GM18870 (cell line): ENCODE results near the gene RPL7A.
"Not testable (repeated sequence)": the region's sequence is repeated elsewhere in the genome, so short reads cannot be mapped to it uniquely, and the experiment has no call there.

Source experiments
- ATAC-seq: cut with Tn5 transposase; IDR thresholded peaks from one replicate; pipeline ENCODE4 v1.9.1; 2021; ENCODE audit warnings: moderate library complexity; ENCODE audit not compliant: unreplicated experiment

RPL7A gene

DNA sequence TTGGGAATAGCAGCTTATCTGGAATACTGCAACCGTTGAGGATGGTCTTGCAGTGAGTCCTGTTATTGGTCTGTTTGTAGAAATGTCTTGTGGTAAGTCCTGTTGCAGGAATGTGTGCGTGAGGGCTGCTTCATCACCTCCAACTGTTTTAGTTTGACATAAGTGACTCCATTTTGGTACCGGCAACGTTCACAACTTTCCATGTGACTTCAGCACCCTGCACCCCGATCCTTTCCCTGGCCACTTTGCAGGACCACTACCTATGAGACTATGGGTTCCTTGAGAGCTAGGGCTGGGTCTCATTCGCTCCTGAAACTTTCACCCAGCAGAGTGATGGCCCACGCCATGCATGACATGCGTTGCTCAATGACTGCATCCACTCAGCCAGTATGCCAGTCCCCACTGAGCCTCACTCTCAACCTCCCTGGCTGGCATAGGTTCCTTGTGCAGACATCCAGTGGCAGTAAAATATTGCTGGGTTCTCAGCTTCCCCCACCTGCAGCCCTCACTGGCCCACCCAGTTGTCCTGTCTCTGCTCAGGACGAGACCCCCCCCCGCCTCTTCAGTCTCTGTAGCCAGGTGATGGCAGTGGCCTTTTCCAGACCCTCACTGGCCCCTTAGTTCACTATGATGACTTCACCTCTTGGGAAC lies 20.1 kb upstream of the RPL7A start:
- no peak for ATAC-seq

DNA sequence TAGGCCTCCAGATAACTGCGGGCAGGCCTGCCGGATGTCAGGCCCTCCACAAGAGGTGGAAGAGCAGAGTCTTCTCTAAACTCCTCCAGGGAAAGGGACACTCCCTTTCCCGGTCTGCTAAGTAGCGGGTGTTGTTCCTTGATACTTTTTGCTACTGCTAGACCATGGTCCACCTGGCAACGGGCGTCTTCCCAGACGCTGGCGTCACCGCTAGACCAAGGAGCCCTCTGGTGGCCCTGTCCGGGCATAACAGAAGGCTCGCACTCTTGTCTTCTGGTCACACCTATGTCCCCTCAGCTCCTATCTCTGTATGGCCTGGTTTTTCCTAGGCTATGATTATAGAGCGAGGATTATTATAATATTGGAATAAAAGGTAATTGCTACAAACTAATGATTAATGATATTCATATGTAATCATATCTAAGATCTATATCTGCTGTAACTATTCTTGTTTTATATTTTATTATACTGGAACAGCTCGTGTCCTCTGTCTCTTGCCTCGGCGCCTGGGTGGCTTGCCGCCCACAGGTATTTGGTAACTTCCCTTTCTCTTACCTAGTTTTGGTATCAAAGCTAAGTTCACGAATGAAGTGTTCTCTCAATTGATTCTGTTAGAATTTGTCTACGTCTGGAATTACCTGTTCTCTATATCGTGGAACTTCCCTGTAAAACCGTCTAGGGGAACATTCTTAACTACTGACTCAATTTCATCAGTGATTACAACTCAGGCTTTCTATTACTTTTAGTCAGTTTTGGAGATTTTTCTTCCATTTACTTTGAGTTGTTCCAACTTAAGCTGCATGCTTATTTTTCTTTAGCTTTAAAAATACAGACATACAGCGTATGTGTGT lies 18.5 kb upstream of the RPL7A start:
- ATAC-seq = not testable (repeated sequence)

DNA sequence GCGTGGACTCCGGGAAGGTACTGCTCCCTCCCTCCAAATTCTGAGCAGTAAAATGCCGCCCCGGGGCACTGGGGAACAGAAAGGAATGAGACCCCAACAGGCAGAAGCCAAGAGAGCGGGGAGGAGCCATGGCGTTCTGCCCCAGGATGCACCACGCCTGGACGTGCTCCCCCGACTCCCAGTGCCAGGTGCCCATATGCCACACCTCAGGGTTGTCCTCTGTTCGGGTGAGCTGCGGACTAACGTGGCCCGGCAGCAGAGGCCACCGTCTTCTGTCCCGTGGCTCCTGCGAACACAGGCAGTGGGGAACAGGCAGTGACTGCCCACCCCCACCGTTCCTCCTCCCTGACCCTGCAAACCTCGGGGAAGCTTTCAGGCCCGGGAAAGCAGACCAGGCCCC lies 16.8 kb upstream of the RPL7A start:
- no peak for ATAC-seq

DNA sequence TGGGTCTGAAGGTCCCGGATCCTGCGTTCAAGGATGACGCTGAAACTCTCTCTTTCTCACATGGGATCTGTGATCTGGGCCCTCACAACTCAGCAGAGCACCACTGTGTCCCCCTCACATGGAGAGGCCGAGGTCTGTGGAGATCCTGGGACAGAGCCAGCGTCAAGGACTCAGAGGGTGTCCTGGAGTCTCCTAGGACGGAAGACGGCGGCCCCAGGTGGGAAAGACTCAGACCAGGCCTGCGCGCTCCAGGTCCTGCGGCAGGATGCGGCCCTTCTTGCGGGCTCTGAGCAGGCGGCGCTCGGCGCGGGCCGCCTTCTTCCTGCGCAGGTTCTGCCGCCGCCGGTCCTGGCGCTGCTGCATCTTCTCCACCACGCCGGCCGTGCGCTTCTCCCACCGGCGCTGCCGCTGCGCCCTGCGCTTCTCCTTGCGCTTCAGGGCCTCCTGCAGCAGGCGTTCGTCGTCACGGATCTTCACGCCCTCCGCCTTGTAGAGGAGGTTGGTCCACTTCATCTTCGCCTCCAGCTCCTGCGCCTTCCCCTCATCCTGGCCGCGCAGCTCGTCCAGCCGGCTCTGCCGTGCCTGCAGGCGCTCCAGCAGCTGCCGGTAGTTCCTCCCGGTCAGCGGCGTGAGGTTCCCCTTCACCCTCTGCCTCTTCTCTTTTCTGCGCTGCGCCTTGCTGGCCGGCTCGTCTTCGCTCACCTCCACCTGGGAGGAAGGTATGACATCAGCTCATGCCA lies 16.2 kb upstream of the RPL7A start:
- ATAC-seq = no peak

DNA sequence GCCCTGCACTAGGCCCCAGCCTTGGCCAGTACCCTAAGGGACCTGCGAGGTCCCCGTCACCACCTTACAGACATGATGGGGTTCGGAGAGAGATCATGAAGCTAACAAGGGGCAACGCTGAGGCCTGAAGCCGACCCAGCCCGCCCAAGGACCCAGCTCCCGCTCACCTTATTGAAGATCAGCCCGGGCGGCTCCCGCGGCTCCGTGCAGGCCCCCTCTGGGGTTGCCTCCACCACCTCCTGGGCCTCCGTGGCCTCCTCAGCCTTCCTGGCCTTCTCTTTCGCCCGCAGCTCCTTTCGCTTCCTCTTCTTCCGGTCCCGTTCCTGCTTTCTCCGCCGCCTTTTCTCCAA lies 15.7 kb upstream of the RPL7A start:
- ATAC-seq = no peak

DNA sequence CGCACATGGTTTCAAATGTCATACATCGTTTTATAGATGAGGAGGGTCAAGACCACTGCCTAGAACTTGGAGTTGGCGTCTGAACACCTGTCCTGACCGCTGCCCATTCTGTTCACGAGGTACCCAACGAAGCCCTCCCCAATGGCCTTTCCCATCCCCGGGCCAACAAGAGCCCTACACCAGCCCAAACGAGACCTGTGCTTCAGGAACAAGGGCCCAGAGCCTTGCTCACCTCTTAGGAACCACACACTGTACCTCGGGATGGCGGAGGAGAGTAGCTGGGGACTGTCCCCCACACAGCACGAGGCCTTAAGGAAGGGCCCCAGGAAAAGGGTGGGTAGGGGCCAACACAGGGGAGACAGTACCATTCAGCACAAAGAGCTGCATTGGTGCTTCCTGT lies 15.0 kb upstream of the RPL7A start:
- no peak for ATAC-seq

DNA sequence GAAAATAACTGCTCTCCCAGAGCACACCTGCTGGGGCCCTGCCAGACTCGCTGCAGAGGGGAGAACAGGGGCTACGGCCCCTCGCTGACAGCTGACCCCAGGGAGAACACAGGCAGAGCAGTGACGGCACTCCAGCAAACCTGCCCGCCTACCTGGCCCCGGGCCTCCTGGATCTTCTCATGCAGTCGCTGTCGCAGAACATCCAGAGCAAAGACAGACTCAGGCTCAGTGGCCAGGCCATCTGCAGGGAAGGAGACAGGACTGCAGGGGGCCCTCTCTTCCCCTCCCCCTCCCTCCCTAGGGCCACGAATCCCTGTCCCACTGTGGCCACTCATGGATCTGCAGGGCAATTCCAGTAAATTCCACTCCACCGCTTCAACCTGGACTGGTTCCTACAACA lies 14.5 kb upstream of the RPL7A start:
- no peak for ATAC-seq

DNA sequence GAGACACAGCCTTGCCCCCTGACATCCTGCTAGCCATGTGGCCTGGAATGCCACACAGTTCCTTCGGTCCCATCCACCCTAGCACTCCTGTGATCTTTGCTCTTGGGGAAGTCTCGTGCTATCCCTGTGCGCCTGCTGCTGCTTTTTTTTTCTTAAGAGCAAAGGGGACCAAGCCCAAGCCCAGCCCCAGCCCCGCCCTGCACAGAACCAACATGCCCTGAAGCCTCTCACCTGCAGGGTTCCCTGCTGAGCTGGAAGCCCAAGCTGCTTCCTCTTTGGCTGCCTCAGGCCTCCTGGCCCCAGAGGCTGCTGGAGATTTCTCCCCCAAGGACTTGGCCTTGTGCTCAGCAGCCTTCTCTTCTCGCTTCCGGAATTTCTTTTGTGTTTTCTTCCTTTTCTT lies 13.9 kb upstream of the RPL7A start:
- no peak for ATAC-seq

DNA sequence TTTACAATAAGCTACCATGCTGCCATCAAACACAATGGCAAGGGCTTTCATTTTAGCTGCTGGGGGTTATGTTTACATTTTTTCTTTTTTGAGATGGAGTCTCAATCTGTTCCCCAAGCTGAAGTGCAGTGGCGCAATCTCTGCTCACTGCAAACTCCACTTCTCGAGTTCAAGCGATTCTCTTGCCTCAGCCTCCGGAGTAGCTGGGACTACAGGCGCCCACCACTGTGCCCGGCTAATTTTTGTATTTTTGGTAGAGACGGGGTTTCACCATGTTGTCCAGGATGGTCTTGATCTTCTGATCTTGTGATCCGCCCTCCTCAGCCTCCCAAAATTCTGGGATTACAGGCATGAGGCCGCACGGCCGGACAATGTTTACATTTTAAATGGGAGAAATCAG lies 13.1 kb upstream of the RPL7A start:
- ATAC-seq = not testable (repeated sequence)

DNA sequence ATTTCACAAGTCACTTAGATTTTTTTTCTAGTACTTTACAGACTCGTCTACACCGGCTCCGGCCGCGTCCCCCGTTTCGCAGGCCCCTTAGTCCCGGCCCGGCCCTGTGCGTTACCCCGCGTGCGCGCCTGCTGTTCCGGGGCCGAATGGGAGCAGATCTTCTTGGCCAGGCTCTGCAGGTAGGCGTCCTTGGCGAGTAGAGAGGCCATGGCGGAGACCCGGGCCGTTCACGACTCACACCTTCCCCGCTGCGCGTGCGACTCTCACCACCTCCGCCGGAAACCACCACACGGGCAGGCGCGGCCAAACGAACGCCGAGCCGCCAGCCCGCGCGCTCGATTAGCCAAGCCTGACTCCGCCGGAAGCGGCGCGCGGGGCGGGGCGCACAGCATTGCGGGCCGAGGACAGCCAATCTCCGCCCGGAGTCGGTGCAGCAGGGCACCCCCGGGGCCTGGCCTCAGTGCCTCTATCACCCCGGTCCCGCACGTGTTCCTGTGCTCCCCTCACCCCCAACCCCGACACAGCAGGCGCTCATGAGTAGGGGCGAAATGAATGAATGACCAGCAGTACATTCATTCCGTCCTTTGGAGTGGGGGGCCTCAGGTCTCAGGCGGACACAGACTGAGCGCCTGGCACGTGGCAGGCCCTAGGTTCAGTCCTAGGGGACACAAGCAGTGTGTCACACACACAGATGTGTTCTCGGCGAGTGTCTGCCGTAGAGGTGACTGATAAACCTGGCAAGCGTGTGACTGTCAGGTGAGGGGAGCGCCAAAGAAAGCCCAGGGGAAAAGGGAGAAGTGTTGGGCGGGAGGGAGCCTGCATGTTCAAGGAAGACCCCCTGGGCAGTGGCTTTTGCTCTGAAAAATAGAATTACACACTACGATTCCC lies 11.8 kb upstream of the RPL7A start, which contains the start of gene SURF6:
TSS of gene SURF6 (minus strand) at position 265 of the 888 bp plus-strand sequence. CDS start at position 209, 56 bp downstream.
- no peak for ATAC-seq

DNA sequence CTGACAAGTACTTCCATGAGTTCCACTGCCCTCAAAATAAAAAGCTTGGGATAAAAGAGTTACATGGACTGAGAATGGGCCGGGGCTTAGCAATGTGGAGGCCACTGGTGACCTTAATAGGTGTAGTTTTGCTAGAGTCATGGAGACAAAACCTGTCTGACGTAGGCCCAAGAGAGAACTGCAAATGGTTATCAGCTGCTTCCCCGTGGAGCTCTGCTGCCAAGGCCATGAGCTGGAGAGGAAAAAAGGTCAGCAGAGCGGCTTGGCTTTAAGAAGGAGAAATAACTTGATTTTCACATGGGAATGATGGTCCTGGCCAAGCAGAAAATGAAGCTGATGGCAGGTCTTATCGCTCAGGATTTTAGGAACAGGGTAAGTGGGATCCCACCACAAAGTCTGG lies 8.4 kb upstream of the RPL7A start:
- no peak for ATAC-seq

DNA sequence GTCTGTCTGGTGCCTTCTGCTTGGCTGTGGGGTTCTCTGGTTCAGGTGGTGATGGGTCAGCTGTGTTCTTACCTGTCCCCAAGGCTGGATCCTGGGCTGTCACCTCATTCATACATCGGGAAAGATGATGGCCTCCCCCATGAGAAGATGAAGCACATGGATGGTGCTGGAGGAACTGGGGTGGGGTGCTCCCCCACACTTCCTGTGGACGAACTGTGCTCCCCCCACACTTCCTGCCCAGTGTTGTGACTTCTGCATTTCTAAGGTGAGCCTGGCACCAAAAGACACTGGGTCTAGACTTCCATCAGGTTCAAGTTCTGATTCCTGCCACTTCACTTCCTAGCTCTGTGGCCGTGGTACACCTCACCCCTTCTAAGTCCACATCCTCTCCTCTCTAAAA lies 7.8 kb upstream of the RPL7A start:
- ATAC-seq = no peak

DNA sequence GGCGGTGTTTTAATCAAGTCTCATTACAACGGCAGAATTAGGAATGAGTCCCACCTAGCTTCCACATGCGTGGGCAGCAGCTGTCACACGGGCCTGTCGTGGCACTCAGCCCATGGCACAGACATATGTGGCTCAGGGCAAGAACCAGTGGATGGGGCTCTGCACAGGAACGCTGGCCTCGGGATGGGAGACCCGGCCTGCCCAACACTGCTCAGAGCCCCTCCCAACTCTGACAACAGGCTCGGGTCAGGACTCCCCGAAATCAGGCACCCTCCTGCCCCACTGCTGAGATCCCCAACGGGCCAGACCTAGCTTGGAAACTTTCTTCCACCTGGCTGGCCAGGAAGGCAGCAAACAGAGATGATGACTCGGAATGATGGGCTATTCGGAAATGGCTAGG lies 7.1 kb upstream of the RPL7A start:
- no peak for ATAC-seq

DNA sequence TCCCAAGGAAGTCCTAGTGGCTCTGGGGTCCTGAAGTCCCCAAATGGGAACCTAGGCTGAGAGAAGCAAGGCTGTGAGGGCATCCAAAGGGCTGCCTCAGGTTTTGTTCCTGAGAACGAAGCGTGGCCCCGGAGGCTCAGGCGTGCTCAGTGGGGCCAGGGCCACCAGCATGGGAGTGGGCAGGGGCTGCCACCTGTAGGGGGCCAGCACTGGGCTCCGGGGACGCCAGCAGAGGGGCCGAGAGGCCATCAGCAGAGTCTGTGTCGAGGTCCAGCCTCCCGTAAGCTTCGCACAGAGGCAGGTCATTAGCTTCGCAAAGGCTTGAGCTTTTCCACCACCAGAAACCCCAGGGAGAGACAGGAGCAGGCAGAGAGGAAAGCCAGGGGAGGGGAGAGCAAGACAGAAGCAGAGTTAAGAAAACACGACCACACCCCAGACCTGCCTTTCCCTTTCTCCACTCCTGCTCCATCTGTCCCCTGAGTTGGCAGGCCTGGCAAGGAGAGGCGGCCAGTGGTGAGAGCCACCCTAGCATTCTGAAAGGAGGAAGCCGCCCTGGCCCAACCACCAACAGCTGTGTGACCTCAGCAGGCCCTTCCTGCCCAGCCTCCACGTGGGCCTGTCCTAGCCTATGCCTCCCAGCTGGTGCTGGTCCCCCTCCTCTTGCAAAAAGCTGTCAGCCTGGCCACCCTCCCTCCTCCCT lies 6.5 kb upstream of the RPL7A start:
- ATAC-seq = no peak

DNA sequence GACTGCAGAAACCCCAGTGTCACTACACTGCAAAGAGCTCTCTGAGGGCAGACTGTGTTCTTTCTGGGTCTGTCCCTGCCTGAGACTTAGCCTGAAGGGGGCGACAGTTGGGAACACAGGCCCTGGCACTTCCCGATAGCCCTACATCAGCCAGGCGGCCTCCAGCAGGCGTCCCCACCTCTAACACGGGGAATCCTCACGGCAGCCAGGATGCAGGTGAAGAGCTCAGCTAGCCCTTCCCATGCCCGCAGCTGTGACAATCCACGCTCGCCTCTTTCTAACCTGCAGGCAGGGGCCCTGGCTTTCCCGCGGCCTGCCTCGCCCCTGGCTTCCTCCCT lies 6.0 kb upstream of the RPL7A start:
- ATAC-seq = no peak

DNA sequence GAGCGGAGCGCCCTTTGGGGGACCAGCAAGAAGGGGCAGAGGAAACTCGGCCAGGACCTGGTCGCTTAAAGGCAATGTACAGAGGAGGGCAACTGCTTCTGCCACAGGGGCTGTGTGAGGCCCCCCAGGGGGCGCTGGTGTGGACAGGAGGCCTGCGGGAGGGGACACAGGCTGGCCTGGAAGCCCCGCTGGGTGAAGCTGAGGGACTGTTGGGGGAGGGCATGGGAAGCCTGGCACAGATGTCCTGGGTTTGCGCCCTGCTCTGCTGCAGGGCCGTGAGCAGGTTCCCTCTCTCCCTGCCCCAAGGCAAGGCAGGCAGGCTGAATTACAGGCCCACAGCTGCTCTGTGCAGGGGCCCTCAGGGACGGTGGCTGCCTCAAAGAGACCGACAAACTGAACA lies 5.4 kb upstream of the RPL7A start:
- no peak for ATAC-seq

DNA sequence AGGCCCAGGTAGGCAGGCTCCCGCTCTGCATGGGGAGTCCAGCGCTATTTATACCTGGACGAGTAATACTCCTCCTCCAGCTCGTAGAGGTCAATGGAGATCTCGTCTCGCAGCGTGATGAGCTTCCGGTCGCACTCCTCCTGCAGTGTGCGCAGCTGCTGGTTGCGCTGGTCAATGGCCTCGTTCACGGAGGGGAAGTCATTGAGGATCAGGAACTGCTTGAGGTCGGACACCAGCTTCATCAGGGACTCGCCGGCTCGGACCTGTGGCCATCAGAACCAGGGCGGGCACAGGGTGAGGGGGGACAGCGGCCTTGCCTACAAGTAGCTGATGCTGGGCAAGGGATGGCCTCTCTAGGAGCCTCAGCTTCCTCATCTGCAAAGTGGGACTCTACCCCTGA lies 3.9 kb upstream of the RPL7A start:
- no peak for ATAC-seq

DNA sequence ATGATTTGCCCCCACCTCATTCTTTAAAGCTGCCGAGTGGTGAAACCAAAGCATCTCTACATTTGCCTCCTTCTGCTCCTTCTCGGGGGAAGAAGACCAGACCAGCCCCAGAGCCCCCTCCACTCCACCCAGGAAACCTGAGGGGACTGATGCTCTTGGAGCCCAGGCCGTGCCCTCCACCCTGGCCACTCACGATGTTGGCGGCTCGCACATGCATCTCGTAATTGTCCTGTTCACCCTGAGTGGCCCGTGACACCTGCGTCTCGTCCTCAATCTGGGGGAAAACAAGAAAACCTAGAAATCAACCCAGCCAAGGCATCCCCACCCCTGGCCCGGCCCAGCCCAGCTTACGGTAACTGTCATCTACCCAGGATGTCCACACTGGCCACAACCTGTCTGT lies 3.0 kb upstream of the RPL7A start:
- ATAC-seq = no peak

DNA sequence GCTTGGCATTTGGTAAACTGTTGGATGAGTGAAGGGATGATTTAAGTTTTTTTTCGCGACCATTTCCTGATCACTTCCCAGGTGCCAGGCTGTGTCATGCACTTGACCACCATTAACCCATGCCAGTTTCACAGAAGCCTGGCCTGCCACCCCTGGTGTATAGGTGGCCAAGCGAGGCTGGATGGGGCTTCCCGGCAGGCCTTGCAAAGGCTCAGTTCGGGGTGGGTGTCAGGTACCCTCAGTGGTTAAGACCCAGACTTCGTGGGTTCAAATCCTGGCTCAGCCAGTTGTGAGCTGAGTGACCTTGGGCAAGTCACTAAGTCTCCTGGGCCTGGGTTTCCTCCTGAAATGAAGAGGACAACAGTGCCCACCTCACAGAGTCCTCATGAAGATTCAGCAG lies 2.4 kb upstream of the RPL7A start:
- no peak for ATAC-seq

DNA sequence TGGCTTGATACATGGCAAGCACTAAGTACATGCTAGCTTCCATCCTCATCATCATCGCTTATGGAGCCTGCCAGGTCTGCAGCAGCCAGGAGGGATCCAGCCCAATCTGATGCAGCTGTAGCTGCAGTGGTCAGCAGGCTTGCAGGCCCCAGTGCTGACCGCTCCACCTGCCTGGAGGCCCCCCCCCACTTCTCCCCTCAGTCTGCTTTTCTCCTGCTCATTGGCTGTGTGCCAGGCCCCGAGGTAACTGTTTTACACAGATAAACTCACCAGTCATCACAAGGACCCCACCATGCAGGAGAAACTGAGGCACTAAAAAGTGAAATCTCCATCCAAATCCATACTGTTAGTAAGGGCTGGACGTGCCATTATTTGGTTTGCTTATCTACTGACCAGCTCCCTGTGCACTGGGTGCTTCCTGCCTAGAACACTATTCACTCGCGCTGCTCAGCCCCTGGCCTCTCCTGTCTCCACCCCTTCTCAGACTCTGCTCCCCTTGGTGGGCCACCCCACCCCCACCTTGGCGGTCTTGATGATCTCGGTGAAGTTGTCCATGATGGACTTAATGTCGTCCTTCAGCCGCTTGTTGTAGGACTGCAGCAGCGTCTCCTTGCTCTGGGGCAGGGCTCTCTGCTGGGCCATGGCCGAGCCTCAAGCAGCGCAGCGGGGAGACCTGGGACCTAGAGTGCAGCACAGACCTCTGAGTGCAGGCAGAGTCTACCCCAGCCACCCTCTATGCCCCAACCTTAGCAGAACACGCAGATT lies 1.8 kb upstream of the RPL7A start:
- ATAC-seq = no peak
